A673 (cell line): Measurements from ENCODE around the gene HOXC6. TPM values are rescaled to one million over a fixed set of nuclear protein-coding genes. Genes with fewer than 3 reads are reported as not detected.

Source experiments
- BruUV-seq: library from RNA; stranded (reverse); fragments of 400-500 nt; replicated peaks from 2 replicates; lab custom pipeline; 2021; lab: Mats Ljungman, UMichigan
- CTCF ChIA-PET: fragments of 300-600 bp; sonication (Branson Sonifier 250); formaldehyde crosslinking; loops from one replicate; lab custom pipeline; 2022; ENCODE audit warnings: antibody characterized with exemption; lab: Charles Lee
- POLR2A ChIA-PET: fragments of 300-600 bp; sonication (Branson Sonifier 250); formaldehyde crosslinking; loops from one replicate; lab custom pipeline; 2022; ENCODE audit warnings: antibody characterized with exemption; ENCODE audit not compliant: low non-redundant PET; lab: Charles Lee
- DNase-seq: peaks from one replicate; pipeline ENCODE4 v3.0.0-alpha.2; 2015; ENCODE audit warnings: low spot score
- H3K27ac ChIP-seq: fragments of 200-600 bp; sonication (generic); 2 replicates; pipeline ENCODE4 v1.5.1; 2016; ENCODE audit warnings: mixed run types, low read depth, mild to moderate bottlenecking, mixed read lengths, antibody characterized with exemption, low read length; ENCODE audit not compliant: poor library complexity, severe bottlenecking
- H3K27me3 ChIP-seq: fragments of 200-600 bp; sonication (generic); replicated peaks from 2 replicates; pipeline ENCODE4 v1.6.1; 2017; ENCODE audit warnings: mixed run types, low read depth, mild to moderate bottlenecking, mixed read lengths, antibody characterized with exemption, low read length; ENCODE audit not compliant: insufficient read depth, poor library complexity
- H3K36me3 ChIP-seq: fragments of 200-600 bp; sonication (generic); 2 replicates; pipeline ENCODE4 v1.6.1; 2016; ENCODE audit warnings: mixed run types, mild to moderate bottlenecking, mixed read lengths, antibody characterized with exemption, low read length; ENCODE audit not compliant: insufficient read depth, poor library complexity, severe bottlenecking
- H3K4me1 ChIP-seq: fragments of 200-600 bp; sonication (generic); 2 replicates; pipeline ENCODE4 v1.6.1; 2017; ENCODE audit warnings: mixed run types, mild to moderate bottlenecking, mixed read lengths, antibody characterized with exemption, low read length; ENCODE audit not compliant: insufficient read depth, poor library complexity, severe bottlenecking
- H3K4me3 ChIP-seq: fragments of 200-600 bp; sonication (generic); 2 replicates; pipeline ENCODE4 v1.5.1; 2016; ENCODE audit warnings: low read depth, mixed run types, mild to moderate bottlenecking, mixed read lengths, low read length; ENCODE audit not compliant: poor library complexity, severe bottlenecking
- H3K9me3 ChIP-seq: fragments of 200-600 bp; sonication (generic); 2 replicates; pipeline ENCODE4 v1.6.1; 2016; ENCODE audit warnings: mixed run types, low read depth, mild to moderate bottlenecking, mixed read lengths, antibody characterized with exemption, low read length; ENCODE audit not compliant: poor library complexity, severe bottlenecking
- CTCF ChIP-seq: fragments of 300-800, 200-600 bp; sonication (generic); conservative IDR thresholded peaks from 2 replicates; pipeline ENCODE4 v1.5.1; 2017; ENCODE audit warnings: low read depth, mild to moderate bottlenecking, antibody characterized with exemption, low read length, moderate library complexity, mixed read lengths
- EZH2 ChIP-seq: fragments of 200-600 bp; sonication (generic); IDR thresholded peaks from 2 replicates; pipeline ENCODE4 v1.6.1; 2017; ENCODE audit warnings: borderline replicate concordance, low read depth, mild to moderate bottlenecking, mixed read lengths, antibody characterized with exemption, low read length; ENCODE audit not compliant: poor library complexity, severe bottlenecking
- intact Hi-C: fragments of 100-400 bp; cut with micrococcal nuclease; formaldehyde crosslinking; loops from one replicate; pipeline ENCODE4 v1.10.0; 2022; ENCODE audit not compliant: unreplicated experiment
- total RNA-seq: library from RNA; stranded (reverse); gene quantifications from 2 replicates; pipeline ENCODE4 v1.2.3, GENCODE V29; 2021

The HOXC6 gene
- total RNA-seq, 1 experiment from 2014 or later, result 20.8 TPM

GRCh38 chr12:53998110-53998899, 29.9 kb upstream of the HOXC6 start:
- no peak for TF ChIP-seq CTCF
- TF ChIP-seq EZH2, result no peak
- Histone ChIP-seq H3K27me3 (no peaks in the 10 kb centered on the region), H3K27ac (peak overlapping the region; percentile 98), H3K9me3 (no peaks in the 10 kb centered on the region), H3K36me3 (peaks cover 9% of the 10 kb centered on the region), H3K4me3 (peak overlapping the region; percentile 70), H3K4me1 (peaks cover 72% of the 10 kb centered on the region)
- ChIA-PET CTCF (interaction anchor here (1.8 kb wide), 1 partner anchor 11 kb away, joined by 19 read pairs; the partner anchor contains the start of gene HOXC8), POLR2A (interaction anchor here (0.6 kb wide), 1 partner anchor 10 kb away, joined by 9 read pairs; no protein-coding TSS in a partner anchor)
- no TSS peak for BruUV-seq
- intact Hi-C loops, result no loop called here
- DNase-seq, result no peak

DNA sequence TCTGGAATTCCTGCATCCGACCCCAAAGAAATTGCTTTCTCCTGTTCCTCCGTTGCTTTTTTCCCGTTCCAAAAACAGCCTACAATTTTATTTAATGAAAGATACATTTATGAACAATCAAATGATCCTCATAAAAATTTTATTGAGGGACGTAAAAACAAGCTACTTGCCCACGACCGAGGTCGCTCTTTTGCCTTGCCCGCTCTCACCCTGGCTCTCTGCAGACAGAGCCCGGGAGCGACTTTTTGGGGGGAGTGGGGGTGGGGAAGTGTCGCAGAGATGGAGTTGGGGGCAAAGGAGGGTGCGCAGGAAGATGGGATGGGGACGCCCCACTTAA, 29.4 kb upstream of the HOXC6 start:
- ChIA-PET POLR2A (interaction anchor here (1.1 kb wide), 1 partner anchor 11 kb away, joined by 5 read pairs; no protein-coding TSS in a partner anchor), CTCF (interaction anchor here (0.5 to 1.8 kb wide), 2 partner anchors 10 to 702 kb away, joined by 3 to 19 read pairs; partner anchors contain the start of gene HOXC8)
- intact Hi-C loops, result no loop called here
- DNase-seq, result no peak
- Histone ChIP-seq H3K9me3 (no peaks in the 10 kb centered on the region), H3K4me3 (peak overlapping the region; percentile 70), H3K4me1 (peaks cover 70% of the 10 kb centered on the region), H3K27ac (peak overlapping the region; percentile 98), H3K36me3 (peaks cover 9% of the 10 kb centered on the region), H3K27me3 (no peaks in the 10 kb centered on the region)
- TF ChIP-seq EZH2 (no peak), CTCF (peak; percentile 28; the same call in 1 of the 2 replicates)
- TSS peak; percentile 20 for BruUV-seq

DNA sequence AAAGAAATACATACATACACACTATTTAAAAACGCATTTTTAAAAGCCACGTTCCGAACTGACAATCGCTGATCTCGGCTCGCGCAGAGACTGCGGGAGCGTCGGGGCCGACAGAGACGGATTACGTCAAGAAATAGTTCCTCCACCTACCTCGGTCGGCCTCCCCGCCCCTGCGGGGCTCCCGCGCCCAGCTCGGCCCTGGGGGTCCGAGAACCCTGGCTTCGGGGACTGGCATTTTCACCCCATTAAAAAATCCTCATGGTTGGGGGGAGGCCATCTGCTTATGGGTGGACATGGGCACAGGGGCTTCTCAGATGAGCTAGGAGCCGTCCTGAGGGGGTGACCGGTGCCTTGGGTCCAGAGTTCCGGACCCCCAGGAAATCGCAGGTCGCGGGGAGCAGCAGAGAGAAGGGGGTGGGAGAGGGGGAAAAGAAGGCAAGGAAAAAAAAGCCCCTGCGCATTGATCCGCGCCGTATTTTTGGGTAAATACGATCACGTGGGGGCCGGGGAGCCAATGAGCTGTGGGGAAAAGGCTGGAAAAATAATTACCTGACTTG, 28.6 kb upstream of the HOXC6 start:
- Histone ChIP-seq H3K9me3 (no peaks in the 10 kb centered on the region), H3K4me1 (peaks cover 66% of the 10 kb centered on the region), H3K27ac (peak overlapping the region; percentile 97), H3K4me3 (peak overlapping the region; percentile 70), H3K36me3 (peaks cover 9% of the 10 kb centered on the region), H3K27me3 (no peaks in the 10 kb centered on the region)
- BruUV-seq, result no TSS peak
- CTCF ChIA-PET, result interaction anchor here (0.5 to 0.9 kb wide), 3 partner anchors 9 to 701 kb away, joined by 3 to 13 read pairs (median 3); partner anchors contain the start of genes HOXC10 and HOXC8
- POLR2A ChIA-PET, result interaction anchor here (0.5 to 1.1 kb wide), 2 partner anchors 12 to 26 kb away, joined by 3 to 5 read pairs; no protein-coding TSS in a partner anchor
- TF ChIP-seq CTCF, result no peak
- intact Hi-C loops, result no loop called here
- peak; percentile 94 for DNase-seq
